HG02973 (cell line): Measurements from ENCODE around the gene ALOX12B.
"Not testable (repeated sequence)": the region's sequence is repeated elsewhere in the genome, so short reads cannot be mapped to it uniquely, and the experiment has no call there.

ENCODE experiments used
- ATAC-seq: cut with Tn5 transposase; IDR thresholded peaks from one replicate; pipeline ENCODE4 v1.9.1; 2021; ENCODE audit warnings: moderate library complexity; ENCODE audit not compliant: unreplicated experiment

ALOX12B gene

DNA sequence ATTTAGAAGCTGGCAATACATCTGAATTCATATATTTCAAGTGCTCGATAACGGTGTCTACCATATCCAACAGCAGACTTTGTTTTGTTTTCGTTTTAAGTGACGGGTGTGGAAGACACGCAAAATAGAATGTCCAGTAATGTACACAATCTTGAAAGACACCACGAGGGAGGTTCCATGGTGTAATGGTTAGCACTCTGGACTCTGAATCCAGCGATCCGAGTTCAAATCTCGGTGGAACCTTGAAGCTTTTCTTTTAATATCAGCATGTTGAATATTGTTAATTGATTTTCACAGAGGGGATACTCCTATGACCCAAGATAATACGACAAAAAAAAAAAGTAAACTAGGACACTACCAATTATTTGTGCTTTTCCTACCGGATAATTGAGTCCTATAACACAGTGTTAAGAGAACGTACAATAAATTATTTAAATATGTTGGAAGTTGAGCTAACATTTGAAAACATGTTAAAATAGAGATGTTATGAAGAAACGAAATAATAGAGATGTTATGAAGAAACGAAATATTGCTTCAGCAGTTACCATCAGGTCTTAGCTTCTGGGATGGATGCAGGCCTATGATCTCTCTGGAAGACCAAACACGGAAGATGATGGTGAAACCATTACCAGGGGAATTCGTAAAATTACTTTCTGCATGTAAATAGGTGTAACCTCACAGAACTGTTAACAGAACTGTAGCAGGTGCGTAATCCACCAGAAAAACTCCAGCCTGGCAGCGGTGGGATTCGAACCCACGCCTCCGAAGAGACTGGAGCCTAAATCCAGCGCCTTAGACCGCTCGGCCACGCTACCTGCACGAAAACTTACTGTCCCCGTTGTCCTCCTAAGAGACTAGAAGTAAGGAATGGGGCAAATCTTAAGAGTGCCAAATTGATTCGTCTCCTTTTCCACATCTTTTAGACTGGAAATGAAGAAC lies 32.3 kb upstream of the ALOX12B start:
- ATAC-seq: peak; percentile 35

DNA sequence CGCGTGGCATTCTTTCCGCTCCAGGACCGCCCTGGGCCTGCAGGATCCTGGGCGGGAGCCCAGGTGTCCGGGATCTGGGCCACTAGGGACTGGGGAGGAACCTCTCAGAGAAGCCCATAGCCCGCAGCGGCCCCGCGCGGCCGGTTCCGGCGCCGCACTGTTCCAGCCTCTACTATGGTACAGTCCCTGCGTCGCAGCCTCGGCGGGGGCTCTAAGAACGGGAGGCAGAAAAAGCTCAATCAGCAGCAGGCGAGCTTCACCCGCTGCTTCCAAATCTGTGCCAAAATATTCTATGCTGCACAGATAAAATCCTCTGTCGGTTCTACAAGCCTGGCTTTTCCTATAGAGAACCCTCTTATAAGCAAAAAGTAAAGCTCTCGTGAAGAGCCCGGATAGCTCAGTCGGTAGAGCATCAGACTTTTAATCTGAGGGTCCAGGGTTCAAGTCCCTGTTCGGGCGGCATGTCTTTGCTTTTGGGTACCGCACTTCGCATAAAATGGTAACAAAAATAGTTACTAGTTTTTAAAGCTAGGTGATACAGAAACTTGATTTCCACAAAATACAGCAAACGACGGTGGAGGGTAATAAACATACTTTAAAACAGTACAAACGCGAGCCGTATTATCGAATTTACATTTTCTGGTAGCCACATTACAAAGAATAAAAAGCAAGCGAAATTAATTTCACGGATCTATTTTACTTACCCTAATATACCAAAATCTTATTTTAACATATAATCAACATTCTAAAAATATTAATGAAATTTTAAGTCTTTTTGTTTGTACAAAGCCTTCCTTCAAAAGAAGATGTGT lies 31.5 kb upstream of the ALOX12B start:
- no peak for ATAC-seq

DNA sequence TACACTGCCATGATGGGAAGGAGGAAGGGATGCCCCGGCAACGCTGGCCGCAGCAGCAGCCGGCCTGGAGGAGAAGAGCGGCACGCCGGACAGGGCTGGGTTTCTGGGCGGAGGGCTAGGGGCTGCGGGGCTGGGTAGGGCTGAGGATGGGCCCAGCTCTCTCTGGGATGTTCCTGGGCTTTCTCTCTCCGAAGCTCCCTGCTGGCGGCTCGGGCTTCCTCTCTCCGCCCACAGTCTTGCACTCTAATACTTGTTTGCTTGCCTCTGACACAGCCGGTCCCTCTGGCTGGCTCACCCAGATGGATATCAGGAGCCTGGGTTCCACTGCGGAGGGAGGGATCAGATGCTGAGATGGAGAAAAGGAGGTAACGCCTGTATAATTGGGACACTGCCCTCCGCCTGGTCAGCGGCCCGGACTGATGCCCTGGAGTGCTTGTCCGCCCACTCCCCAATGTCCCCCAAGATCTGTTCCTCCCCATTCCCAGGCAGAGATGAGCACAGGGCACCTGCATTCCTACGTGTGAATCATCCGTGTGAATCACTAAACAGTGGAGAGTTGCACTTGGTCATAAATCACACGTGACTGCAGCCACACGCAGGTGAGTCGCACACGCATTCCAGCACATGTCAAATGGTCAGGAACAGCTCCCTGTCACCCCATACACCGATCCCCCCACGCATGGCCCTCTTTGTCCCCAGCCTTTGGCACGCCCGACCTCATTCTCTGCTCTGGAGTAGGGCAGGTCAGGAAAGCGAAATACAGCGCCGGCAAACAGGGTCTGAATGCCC lies 30.7 kb upstream of the ALOX12B start, which contains the start of gene ALOXE3:
ALOXE3 (minus strand) TSS at position 535 of the 789 bp plus-strand sequence; CDS start at position 11, 524 bp downstream.
- no peak for ATAC-seq

DNA sequence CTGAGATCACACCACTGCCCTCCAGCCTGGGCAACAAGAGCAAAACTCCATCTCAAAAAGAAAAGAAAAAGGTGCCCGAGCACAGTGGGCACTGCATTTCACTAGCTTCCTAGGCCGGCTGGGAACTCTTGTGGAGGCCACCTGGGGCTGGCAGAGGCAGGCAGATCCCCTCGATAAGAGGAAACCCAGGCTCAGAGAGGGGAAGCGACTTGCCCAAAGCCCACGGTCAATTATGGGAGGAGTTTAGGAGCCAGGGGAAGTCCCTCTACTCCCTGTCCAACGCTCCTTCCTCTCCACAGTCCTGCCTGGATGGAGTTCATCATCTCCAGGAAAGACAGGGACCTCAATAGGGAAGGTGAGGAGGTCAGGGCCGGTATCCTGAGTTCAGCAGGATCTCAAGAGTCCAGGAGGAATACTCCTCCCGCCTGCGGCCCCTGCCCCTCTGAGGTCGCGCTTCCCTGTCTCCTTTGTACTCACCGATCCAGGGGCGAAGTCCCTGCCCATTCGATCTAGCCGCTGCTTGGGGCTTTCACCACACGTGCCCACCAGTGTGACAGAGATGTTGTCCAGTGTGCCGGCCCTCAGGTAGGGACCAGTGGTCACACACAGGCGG lies 30.0 kb upstream of the ALOX12B start:
- no peak for ATAC-seq

DNA sequence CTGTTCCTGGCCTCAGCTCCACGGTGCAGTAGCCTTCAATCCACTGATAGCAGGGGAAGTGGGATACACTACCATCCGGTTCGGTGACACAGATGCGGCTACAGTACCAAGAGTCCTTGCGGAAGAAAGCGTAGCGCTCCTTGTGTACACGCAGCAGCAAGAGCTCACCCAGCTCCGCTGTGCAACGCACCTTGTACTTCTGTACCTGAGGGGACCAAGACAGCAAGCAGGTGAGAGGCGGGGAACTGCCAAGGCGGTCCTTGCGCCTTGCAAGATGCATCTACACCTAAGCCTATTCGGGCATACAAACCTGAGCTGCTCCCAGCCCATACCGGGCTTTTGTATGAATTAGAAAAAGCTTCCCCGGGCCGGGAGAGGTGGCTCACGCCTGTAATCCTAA lies 29.3 kb upstream of the ALOX12B start:
- ATAC-seq: no peak

DNA sequence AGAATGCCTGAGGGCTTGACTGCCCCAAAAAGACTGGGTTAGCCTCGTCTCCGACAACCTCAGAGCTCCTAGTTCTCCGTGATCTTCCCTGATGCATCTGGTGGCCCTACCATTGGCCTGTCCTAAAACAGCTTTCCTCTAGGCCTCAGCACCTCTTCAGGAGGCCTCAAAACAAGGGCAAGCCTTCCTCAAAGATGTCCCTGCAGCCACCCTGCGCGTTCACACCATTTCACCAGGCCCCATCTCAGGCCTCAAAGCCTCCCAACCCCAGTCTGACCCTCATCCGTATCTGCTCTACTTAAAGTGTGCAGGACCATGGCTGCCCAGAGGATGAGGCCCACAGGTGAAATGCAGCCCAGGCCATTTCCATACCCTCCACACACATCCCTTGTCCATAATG lies 23.4 kb upstream of the ALOX12B start:
- ATAC-seq: no peak

DNA sequence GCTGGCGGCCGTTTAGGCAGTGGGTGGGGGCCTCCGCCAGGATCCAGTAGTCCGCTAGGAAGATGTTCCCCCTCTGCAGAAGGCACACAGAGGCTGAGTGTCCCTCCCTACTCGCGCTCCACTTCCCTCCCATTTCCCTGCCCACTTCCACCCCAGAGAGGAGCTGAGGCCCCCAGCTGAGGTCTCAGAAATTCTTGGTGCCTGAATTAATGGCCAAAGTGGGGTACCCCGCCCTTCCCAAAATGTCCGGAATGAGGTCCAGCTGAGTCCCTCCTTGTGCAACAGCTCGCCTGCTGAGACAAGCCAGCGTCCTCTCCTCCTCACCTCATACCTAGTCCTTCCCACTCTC lies 22.9 kb upstream of the ALOX12B start:
- no peak for ATAC-seq

DNA sequence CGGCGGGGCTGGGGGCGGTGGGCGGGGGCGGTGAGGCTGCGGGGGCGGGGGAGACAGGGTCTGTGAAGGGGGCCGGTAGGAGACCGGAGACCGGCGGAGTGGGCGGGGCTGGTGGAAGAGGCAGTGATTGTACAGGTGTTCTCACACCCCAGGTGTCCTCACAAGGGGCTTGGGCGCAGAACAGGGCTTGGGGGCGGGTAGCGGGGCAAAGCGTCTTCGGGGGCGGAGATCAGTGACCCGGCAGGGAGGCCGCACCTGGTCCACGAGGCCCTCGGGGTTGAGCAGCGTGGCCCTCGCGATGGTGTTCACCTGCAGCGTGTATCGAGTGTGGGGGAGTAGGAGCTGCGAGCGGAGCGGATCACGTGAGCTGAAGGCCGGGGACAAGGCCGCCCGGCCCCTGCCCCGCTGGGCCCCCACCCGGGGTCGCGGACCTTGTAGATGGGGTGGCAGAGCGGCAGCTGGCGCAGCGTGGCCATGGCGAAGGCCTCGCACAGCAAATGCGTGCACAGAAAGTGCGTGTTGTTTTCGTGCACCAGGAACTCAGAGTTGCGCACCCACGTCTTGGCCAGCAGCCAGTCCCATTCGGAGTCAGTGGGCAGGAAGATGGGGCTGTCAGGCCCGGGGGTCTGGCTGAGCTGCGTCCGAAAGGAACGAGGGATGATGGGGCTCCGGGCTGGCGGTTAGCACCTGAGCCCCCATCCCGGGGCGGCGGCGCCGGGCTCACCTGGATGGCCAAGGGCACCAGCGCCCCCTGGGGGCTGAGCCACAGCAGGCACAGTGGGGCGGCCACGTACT lies 22.3 kb upstream of the ALOX12B start:
- ATAC-seq: no peak

DNA sequence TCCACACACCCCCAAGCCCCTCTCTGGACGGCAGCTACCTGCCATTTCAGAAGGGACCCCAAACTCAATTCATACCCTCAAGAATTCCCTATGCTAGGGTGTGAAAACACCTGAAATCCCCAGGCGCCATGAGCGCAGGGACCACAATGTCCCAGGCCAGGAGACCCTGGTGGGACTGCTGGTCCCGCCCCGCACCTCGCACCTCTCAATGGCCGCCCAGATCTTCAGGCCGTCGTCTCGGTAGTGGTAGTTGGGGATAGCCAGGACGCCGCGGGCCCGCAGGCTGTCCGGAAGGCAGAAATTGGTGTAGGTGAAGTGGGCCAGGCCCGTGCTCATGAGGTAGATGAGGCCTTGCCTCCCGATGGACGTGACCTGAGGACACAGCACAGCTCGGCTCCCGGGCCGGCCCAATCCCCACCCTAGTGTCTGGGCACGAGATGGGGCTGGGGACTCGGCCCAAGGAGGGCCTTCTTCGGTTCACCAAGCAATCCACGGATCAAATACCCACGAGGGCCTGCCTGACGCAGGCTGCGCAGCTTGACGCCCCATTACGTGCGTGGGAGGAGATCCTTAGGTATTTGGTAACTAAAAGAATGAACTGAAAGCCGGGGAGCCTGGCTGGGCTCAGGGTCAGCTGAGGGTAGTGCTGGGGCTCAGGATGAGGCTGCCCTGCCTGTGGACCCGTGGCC lies 21.6 kb upstream of the ALOX12B start:
- no peak for ATAC-seq

DNA sequence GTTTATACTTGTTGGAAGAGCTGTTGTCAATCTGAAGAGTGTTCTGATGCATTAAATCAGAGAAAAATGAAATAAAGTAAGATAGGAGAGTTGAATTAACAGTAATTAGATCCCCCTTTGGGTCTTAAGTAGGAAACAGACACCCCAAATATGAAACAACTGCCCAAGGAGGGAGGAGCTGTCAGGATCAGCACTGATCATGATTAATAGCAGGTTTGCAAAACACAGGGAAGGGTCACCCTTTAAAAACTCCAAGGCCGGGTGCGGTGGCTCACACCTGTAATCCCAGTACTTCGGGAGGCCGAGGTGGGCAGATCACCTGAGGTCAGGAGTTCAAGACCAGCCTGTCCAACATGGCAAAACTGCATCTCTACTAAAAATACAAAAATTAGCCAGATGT lies 19.5 kb upstream of the ALOX12B start:
- ATAC-seq: not testable (repeated sequence)

DNA sequence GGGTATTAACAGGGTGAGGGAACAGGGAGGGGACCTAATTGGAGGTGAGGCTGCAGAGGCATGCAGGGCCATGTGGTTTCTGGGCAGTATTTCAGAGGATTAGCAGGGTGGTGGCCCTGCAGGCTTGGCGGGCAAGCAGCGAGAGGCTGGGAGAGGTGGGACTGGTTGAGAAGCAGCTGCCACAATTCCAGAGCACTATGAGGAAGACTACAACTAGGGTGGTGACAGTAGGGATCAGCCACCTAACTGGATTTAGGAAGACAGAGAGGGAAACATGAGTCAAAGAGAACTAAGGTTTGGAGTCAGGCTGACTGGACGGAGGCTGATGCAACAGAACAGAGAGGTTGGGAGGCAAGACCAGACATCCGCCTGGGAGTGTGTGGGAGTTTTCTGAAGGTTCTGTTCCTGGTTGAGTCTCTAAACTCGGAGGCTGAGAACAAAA lies 18.5 kb upstream of the ALOX12B start:
- ATAC-seq: no peak

DNA sequence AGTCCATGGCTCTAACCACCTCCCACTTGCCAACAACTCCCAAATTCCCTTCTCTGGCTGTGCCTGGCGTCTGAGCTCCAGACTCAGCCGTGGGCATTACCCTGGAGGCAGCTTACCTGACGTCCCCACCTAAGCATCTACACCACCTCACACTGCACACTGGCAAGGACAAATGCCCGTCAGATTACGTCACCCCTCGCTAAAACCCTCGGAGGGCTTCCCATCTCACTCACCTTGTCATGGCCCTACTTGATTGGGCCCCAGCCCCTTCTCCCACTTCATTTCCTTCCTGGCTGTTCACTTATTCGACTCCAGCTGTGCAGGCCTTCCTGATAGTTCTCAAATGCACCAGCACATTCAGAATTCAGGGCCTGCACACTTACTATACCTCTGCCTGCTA lies 17.4 kb upstream of the ALOX12B start:
- ATAC-seq: no peak

DNA sequence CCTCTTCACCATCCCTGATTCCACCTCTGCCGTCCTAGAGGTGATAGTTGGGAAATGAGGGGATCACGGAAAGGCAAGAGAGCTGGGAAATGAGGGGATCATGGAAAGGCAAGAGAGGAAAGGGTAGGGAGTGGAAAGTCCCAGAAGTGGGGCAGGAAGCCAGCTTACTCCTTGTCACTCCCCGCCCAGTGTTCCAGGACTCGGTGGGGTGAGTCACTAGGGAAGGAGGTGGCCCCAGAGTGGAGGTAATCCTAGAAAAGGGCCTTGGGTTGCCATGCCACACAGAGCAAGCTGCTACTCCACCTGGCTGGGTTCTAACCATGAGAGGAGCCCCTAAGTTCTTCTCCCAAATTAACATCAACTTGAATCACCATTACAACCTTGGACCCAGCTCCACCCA lies 16.0 kb upstream of the ALOX12B start:
- ATAC-seq: no peak

DNA sequence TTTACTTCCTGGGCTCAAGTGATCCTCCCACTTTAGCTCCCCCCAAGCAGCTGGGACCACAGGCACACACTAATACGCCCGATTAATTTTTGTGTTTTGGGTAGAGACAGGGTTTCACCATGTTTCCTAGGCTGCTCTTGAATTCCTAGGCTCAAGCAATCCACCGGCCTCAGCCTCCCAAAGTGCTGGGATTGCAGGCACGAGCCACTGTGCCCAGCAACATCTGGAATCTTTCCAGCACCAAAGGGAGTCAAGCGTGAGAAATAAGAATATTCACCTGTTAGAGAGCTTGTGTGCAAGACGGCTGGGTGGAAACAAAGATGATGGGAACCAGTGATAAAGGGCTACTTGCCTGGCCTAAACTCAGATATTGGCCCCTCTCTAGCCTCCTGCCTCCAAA lies 14.2 kb upstream of the ALOX12B start:
- no peak for ATAC-seq

DNA sequence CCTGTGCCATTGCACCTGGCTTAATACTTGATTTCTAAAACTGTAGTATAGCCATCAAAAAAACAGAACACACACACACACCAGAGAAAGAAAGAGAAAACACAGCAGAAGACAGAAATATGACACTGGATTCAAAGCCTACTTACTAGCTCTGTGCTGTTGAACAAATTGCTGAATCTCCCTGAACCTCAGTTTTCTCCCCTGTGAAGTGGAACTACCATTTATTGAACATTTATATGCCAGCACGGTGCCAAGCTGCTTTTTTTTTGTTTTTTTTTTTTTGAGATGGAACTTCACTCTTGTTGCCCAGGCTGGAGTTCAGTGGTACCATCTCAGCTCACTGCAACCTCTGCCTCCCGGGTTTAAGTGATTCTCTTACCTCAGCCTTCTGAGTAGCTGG lies 13.2 kb upstream of the ALOX12B start:
- ATAC-seq: no peak

DNA sequence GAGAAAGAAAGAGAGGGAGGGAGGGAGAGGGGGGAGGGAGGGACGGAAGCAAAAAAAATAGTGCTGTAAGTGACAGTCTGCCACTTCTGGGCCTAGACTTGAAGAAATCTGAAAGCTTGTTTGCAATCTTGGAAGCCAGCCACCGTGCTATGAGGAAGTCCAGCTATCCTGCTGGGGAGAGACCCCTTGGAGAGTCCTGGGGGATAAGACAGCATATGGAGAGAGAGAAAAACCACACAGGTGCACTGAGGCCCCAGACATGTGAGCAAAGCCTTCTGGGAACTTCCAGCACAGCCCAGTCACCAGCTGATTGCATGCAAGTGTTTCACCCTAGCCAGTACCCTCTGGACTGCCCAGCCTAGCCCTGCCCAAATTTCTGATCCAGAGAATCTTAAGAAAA lies 12.6 kb upstream of the ALOX12B start:
- no peak for ATAC-seq

DNA sequence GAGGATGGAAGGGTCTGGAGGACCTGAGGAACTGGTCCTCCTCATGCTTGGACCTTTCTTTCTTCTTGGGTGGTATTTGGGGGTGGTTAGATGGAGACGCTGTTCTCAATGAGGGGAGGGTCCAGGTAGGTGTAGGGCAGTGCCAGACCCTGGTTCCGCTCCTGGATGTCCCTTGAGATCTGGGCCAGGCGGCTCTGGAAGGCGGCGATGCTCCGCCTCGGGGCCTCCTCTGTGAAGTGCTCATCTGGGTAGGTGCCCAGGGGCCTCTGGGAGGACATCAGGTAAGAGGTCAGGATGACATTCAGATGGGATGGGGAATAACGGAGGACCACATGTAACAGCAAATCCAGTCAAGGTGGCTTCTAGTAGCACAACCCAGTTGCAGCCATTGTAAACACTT lies 9.0 kb upstream of the ALOX12B start:
- ATAC-seq: no peak

DNA sequence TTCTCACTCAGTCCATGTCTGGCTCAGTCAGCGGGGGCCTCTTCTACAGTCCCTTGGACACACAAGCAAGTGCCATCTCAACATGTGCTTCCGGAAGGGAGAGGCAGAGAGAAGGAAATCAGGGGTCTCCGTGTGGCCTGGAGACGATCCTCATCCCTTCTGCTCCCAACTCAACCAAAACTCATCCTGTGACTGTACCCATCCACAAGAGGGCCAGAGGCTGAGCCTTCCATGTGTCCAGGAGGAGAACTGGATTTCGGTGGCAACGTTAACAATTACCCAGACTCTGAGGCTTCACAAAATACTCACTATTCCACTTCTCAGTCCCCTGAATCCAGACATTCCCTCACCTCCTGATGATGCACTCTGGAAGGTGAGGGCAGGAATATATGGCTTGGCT lies 7.8 kb upstream of the ALOX12B start:
- ATAC-seq: no peak

DNA sequence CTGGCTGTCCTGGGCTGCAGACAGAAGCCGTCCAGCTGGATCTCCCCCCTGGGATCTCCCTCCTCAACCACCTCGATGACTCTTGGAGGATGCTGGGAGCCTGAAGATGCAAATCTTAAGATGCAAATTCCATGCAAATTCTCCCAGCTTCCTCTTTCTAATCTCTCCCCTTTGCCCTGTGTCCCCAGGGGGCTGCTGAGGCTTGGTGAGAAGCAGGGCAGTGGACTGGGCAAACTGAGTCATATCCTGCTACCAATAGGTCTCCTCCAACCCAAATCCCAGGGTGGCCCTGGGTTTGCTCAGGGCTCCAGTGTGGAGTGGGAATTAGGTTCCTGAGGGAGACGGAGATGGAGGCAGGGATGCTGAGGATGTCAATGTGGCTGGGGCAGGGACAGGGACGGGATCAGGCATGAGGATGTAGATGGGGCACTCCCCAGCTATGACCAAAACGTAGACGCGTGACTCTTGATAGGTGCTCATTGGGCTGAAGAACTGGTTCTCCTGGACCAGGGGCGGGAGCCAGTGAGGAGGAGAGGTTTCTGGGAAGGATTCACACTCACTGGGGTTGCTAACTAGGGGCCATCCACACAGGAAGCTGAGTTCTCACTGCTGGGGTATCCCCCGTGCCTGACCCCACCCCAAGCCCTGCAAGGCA lies 3.6 kb upstream of the ALOX12B start:
- ATAC-seq: peak; percentile 43
